HL-60 (cell line): ENCODE data around the gene SLAIN2.

Experiments used
- DNase-seq, 2 experiments: peaks; one replicate each; pipeline ENCODE4 v3.0.0-alpha.2; 2010 to 2020; ENCODE audit warnings: low read depth in 1 of 2, low spot score in 1 of 2
- H3K27ac ChIP-seq: fragments of 250-450 bp; sonication (Bioruptor Pico); replicated peaks from 2 replicates; pipeline ENCODE4 v1.5.1; 2020; ENCODE audit warnings: mild to moderate bottlenecking, moderate library complexity
- H3K27me3 ChIP-seq: fragments of 250-450 bp; sonication (Bioruptor Pico); 2 replicates; pipeline ENCODE4 v1.5.1; 2021; ENCODE audit warnings: mild to moderate bottlenecking, moderate library complexity; ENCODE audit not compliant: insufficient read depth, poor library complexity, severe bottlenecking
- H3K4me3 ChIP-seq: replicated peaks from 2 replicates; pipeline ENCODE4 v1.5.1; 2011; ENCODE audit warnings: mild to moderate bottlenecking, control low read depth, low read length; ENCODE audit not compliant: insufficient read depth
- CTCF ChIP-seq: IDR thresholded peaks from one replicate; pipeline ENCODE4 v1.5.1; 2011; ENCODE audit warnings: low read length, control low read depth, inconsistent platforms; ENCODE audit not compliant: insufficient read depth
- GABPA ChIP-seq: IDR thresholded peaks from 2 replicates; pipeline ENCODE4 v1.6.1; 2012; ENCODE audit warnings: low read depth
- POLR2AphosphoS5 ChIP-seq: IDR thresholded peaks from 2 replicates; pipeline ENCODE4 v1.6.1; 2012; ENCODE audit warnings: low read depth
- SPI1 ChIP-seq: IDR thresholded peaks from 2 replicates; pipeline ENCODE4 v1.6.1; 2012; ENCODE audit warnings: low read depth, mild to moderate bottlenecking, borderline replicate concordance
- TF ChIP-seq, protein P1 (sequence below): IDR thresholded peaks from 2 replicates; pipeline ENCODE4 v1.6.1; 2012; ENCODE audit warnings: low read depth; ENCODE audit not compliant: insufficient replicate concordance

SLAIN2 gene

DNA sequence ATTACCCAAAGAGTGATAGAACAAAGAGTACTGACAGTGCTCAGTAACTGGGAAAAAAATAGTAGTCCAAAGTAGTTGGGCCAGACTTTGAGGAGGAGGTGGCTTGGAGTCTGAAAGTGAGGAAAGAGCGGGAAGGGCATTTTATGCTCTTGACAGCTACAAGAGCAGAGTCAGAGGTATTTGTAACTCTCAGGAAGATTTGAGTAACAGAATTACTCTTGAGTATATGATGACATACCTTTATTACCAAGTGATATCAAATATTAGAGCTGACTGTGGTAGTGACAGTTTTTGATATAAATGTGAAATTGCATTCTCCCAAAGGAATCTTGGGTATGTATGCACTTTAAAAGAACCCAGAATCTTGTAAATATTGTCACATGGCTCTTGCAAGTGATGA, 2.2 kb downstream of the SLAIN2 start:
- DNase-seq = no peak
- H3K27me3 ChIP-seq = no peaks in the 10 kb centered on the region
- no peak overlapping the region for H3K4me3 ChIP-seq
- H3K27ac ChIP-seq = no peak overlapping the region
- TF ChIP-seq SPI1 (no peak), POLR2AphosphoS5 (no peak), GABPA (no peak), CTCF (no peak)
- TF ChIP-seq, protein P1, sequence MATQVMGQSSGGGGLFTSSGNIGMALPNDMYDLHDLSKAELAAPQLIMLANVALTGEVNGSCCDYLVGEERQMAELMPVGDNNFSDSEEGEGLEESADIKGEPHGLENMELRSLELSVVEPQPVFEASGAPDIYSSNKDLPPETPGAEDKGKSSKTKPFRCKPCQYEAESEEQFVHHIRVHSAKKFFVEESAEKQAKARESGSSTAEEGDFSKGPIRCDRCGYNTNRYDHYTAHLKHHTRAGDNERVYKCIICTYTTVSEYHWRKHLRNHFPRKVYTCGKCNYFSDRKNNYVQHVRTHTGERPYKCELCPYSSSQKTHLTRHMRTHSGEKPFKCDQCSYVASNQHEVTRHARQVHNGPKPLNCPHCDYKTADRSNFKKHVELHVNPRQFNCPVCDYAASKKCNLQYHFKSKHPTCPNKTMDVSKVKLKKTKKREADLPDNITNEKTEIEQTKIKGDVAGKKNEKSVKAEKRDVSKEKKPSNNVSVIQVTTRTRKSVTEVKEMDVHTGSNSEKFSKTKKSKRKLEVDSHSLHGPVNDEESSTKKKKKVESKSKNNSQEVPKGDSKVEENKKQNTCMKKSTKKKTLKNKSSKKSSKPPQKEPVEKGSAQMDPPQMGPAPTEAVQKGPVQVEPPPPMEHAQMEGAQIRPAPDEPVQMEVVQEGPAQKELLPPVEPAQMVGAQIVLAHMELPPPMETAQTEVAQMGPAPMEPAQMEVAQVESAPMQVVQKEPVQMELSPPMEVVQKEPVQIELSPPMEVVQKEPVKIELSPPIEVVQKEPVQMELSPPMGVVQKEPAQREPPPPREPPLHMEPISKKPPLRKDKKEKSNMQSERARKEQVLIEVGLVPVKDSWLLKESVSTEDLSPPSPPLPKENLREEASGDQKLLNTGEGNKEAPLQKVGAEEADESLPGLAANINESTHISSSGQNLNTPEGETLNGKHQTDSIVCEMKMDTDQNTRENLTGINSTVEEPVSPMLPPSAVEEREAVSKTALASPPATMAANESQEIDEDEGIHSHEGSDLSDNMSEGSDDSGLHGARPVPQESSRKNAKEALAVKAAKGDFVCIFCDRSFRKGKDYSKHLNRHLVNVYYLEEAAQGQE = no peak

DNA sequence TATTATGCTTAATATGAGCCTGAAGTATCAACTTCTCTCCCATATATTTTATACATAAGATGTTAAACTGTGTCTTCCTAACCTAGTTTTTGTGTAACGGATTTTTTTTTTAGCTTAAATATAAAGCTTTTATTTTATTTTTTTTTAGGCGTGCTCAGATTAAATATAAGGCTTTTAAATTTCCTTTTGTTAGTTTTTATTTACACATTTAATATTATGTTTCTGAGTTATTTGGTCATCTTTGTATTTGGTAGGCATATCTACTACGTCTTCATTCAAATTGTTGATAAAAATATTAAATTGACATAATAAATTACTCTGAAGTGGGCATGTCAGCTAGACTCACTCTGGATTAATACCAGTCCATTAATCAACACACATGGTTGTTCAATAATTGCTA, 4.2 kb downstream of the SLAIN2 start:
- DNase-seq = no peak
- TF ChIP-seq, protein P1 = no peak
- TF ChIP-seq GABPA (no peak), CTCF (no peak), POLR2AphosphoS5 (no peak), SPI1 (no peak)
- H3K4me3 ChIP-seq = no peak overlapping the region
- H3K27ac ChIP-seq = no peak overlapping the region
- H3K27me3 ChIP-seq = no peaks in the 10 kb centered on the region

- TF ChIP-seq SPI1 (no peak), POLR2AphosphoS5 (no peak)
- TF ChIP-seq, protein P1 = no peak
- Histone ChIP-seq H3K4me3 (no peak overlapping the region), H3K27ac (no peak overlapping the region), H3K27me3 (no peaks in the 10 kb centered on the region)
- DNase-seq = no peak
Observed at GRCh38 chr4:48346594-48346993, 5.3 kb downstream of the SLAIN2 start.
